Glutamatergic neuron (in vitro differentiated cells): ENCODE data around the gene ERN1. TPM values are rescaled to one million over a fixed set of nuclear protein-coding genes. Genes with fewer than 3 reads are reported as not detected.

Experiments used
- DNase-seq: peaks from one replicate; pipeline ENCODE4 v3.0.0; 2022
- H3K27ac Mint-ChIP-seq: one replicate; pipeline ENCODE4 v1.8.0; 2020; ENCODE audit warnings: mild to moderate bottlenecking, mixed read lengths, inconsistent platforms; ENCODE audit not compliant: unreplicated experiment
- H3K27me3 Mint-ChIP-seq: one replicate; pipeline ENCODE4 v1.8.0; 2020; ENCODE audit warnings: mild to moderate bottlenecking, moderate library complexity, mixed read lengths, inconsistent platforms; ENCODE audit not compliant: unreplicated experiment
- H3K36me3 Mint-ChIP-seq: one replicate; pipeline ENCODE4 v1.8.0; 2020; ENCODE audit warnings: mild to moderate bottlenecking, mixed read lengths, inconsistent platforms; ENCODE audit not compliant: unreplicated experiment
- H3K4me1 Mint-ChIP-seq: one replicate; pipeline ENCODE4 v1.8.0; 2020; ENCODE audit warnings: mild to moderate bottlenecking, low read depth, mixed read lengths, inconsistent platforms; ENCODE audit not compliant: unreplicated experiment
- H3K4me3 Mint-ChIP-seq: one replicate; pipeline ENCODE4 v1.8.0; 2020; ENCODE audit warnings: mild to moderate bottlenecking, mixed read lengths, inconsistent platforms; ENCODE audit not compliant: unreplicated experiment
- H3K9me3 Mint-ChIP-seq: one replicate; pipeline ENCODE4 v1.8.0; 2020; ENCODE audit warnings: mild to moderate bottlenecking, moderate library complexity, mixed read lengths, inconsistent platforms; ENCODE audit not compliant: unreplicated experiment
- CTCF ChIP-seq: fragments of 200-600 bp; sonication (generic); IDR thresholded peaks from one replicate; pipeline ENCODE4 v1.5.0; 2021; ENCODE audit not compliant: partially characterized antibody, unreplicated experiment
- total RNA-seq: library from RNA; stranded (reverse); fragmentation: NEBNext Ultra II Directional; extraction: Animal tissue kit (Norgen Biotek cat#: 25700); gene quantifications from one replicate; pipeline ENCODE4 v1.2.1, GENCODE V29; 2021; ENCODE audit not compliant: unreplicated experiment

The ERN1 gene
- total RNA-seq, 1 donor from 2014 or later: 6.9 TPM

DNA sequence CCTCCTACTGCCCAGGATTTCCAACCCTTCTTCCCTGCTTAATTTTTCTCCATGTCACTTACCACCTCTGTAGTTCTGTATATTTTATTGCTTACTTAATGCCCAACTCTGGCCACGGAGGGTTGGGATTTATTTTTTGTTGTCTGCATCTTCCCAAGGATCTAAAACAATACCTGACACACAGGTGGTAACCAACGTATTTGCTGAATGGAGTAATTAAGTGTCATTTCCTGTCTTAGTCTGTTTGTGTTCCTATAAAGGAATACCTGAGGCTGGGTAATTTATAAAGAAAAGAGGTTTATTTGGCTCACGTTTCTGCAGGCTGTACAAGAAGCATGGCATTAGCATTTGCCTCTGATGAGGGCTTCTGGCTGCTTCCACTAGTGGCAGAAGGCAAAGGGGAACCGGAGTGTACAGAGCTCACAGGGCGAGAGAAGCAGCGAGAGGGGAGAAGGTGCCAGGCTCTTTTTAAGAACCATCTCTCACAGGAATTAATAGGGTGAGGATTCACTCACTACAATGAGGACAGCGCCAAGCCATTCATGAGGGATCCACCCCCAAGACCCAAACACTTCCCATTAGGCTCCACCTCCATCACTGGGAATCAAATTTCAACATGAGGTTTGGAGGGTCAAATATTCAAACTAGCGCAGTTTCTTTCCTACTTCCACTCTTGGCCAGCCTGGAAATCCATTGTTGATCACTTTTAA lies 44.8 kb downstream of the ERN1 start:
- no peaks in the 10 kb centered on the region for H3K36me3 Mint-ChIP-seq
- H3K27me3 Mint-ChIP-seq: no peaks in the 10 kb centered on the region
- peaks cover 13% of the 10 kb centered on the region for H3K4me1 Mint-ChIP-seq
- no peaks in the 10 kb centered on the region for H3K9me3 Mint-ChIP-seq
- no peak overlapping the region for H3K4me3 Mint-ChIP-seq
- TF ChIP-seq CTCF: no peak
- DNase-seq: no peak
- H3K27ac Mint-ChIP-seq: no peak overlapping the region

DNA sequence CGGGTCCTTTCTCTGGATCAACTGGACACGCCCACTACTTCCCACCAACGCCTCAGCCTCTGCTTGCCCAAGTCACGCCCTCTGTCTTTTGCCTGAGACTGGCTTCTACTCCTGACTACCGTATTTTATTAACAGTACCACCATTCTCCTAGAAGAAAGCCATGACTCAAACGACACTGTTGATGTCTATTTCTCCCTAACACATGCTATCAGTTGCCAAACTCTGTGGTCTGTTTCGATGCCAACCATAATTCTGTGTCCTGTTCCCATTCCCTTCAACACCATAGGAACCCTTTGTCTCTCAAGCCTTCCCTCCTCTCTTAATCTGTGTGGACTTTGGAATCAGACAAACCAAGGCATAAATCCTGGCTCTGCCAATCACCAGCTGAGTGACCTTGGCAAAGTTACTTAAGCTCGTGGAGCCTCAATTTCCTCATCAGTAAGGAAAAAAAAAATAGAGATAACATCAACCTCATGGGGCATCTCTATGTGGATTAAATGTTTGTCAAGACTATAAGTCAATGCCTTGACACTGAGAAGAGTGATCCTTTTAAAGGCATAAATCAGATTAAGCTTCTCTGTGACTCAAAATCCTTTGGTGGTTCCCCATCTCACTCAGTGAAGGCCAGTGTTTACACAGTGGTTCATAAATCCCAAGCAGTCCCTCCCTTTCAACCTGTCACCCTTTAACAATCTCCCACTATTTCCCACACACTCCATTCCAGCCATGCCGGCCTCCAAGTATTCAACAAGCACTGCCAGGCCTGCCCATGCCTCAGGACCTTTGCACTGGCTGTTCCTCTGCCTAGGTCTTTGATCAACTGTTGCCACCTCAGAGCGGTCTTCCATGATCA lies 45.6 kb downstream of the ERN1 start:
- Mint-ChIP-seq H3K27ac (no peak overlapping the region), H3K4me1 (peaks cover 13% of the 10 kb centered on the region), H3K4me3 (no peak overlapping the region), H3K36me3 (no peaks in the 10 kb centered on the region), H3K9me3 (no peaks in the 10 kb centered on the region), H3K27me3 (no peaks in the 10 kb centered on the region)
- TF ChIP-seq CTCF: no peak
- DNase-seq: no peak

GRCh38 chr17:64083563-64084085 lies 46.3 kb downstream of the ERN1 start:
- Mint-ChIP-seq H3K36me3 (no peaks in the 10 kb centered on the region), H3K27ac (no peak overlapping the region), H3K27me3 (no peaks in the 10 kb centered on the region), H3K4me1 (peaks cover 13% of the 10 kb centered on the region), H3K9me3 (no peaks in the 10 kb centered on the region), H3K4me3 (no peak overlapping the region)
- no peak for TF ChIP-seq CTCF
- DNase-seq: no peak

DNA sequence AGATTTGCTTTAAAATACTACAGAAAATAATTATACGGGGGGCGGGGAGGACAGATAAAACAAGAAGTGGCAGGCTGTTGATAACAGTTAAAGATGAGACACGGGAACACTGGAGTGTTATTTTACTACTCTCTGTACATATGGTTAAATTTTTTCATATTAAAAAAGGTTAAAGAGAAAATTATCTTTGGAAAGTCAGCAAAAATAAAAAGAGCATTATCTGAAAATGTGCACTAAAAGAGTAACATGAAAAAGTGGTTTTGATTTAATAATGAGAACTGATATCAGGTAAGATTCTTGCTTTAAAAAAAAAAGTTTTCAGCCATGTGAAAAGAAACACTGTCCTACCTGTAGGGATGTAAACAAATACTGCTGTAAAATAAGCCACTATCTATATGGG lies 46.9 kb downstream of the ERN1 start:
- H3K36me3 Mint-ChIP-seq: no peaks in the 10 kb centered on the region
- H3K27ac Mint-ChIP-seq: no peak overlapping the region
- peaks cover 13% of the 10 kb centered on the region for H3K4me1 Mint-ChIP-seq
- no peaks in the 10 kb centered on the region for H3K9me3 Mint-ChIP-seq
- TF ChIP-seq CTCF: no peak
- H3K4me3 Mint-ChIP-seq: no peak overlapping the region
- no peak for DNase-seq
- H3K27me3 Mint-ChIP-seq: no peaks in the 10 kb centered on the region
